ENCODE data around the gene SHD.

- no peak for TF ChIP-seq CTCF (conservative IDR thresholded peaks at IDR 0.05; ENCODE audit: low read length)
- TF ChIP-seq EZH2phosphoT487 (IDR thresholded peaks at IDR 0.05; ENCODE audit: borderline replicate concordance, low read depth, low read length) = no peak
Measured at GRCh38 chr19:4292515-4292914, 13.4 kb downstream of the SHD start.
